HepG2 (cell line): Measurements from ENCODE around the gene GRHL1. TPM values are rescaled to one million over a fixed set of nuclear protein-coding genes. Genes with fewer than 3 reads are reported as not detected.

Experiments
- EED ChIP-seq: sonication (generic); formaldehyde crosslinking; IDR thresholded peaks from 2 replicates; pipeline ENCODE4 v1.5.0; 2020; ENCODE audit warnings: mild to moderate bottlenecking, missing genetic modification reagents
- ESRRA ChIP-seq: sonication (generic); formaldehyde crosslinking; IDR thresholded peaks from 2 replicates; pipeline ENCODE4 v1.5.1; 2020; ENCODE audit warnings: mild to moderate bottlenecking, low read depth, missing genetic modification reagents
- HCFC1 ChIP-seq: fragments of 150-350 bp; IDR thresholded peaks from 2 replicates; pipeline ENCODE4 v1.6.1; 2014; ENCODE audit warnings: low read depth, low read length
- IRF2 ChIP-seq: IDR thresholded peaks from 2 replicates; pipeline ENCODE4 v1.6.1; 2018; ENCODE audit warnings: missing genetic modification reagents, missing compliant biosample characterization
- KAT7 ChIP-seq: IDR thresholded peaks from 2 replicates; pipeline ENCODE4 v1.6.1; 2018; ENCODE audit warnings: borderline replicate concordance, missing compliant biosample characterization
- MEIS1 ChIP-seq: sonication (generic); formaldehyde crosslinking; IDR thresholded peaks from 2 replicates; pipeline ENCODE4 v1.9.0; 2021; ENCODE audit warnings: mild to moderate bottlenecking, missing genetic modification reagents, moderate library complexity, borderline replicate concordance
- NFKB2 ChIP-seq: sonication (generic); formaldehyde crosslinking; IDR thresholded peaks from 2 replicates; pipeline ENCODE4 v1.4.0; 2020; ENCODE audit warnings: missing genetic modification reagents, borderline replicate concordance
- NFYB ChIP-seq: sonication (generic); formaldehyde crosslinking; IDR thresholded peaks from 2 replicates; pipeline ENCODE4 v1.4.0; 2020; ENCODE audit warnings: missing genetic modification reagents
- NKX3-1 ChIP-seq: sonication (generic); formaldehyde crosslinking; IDR thresholded peaks from 2 replicates; pipeline ENCODE4 v1.5.0; 2020; ENCODE audit warnings: missing genetic modification reagents
- NR2C2 ChIP-seq: sonication (generic); formaldehyde crosslinking; IDR thresholded peaks from 2 replicates; pipeline ENCODE4 v1.4.0; 2020; ENCODE audit warnings: missing genetic modification reagents, mild to moderate bottlenecking, moderate library complexity, borderline replicate concordance
- PPARG ChIP-seq: conservative IDR thresholded peaks from 2 replicates; pipeline ENCODE4 v1.6.1; 2016; ENCODE audit warnings: missing biosample characterization, missing genetic modification reagents
- RARA ChIP-seq: IDR thresholded peaks from 2 replicates; pipeline ENCODE4 v1.6.1; 2016; ENCODE audit warnings: missing genetic modification reagents, missing compliant biosample characterization
- RFXAP ChIP-seq: sonication (generic); formaldehyde crosslinking; IDR thresholded peaks from 2 replicates; pipeline ENCODE4 v1.4.0; 2020; ENCODE audit warnings: missing genetic modification reagents, borderline replicate concordance
- SP1 ChIP-seq, 2 experiments: fragments of 450-650 bp in 1 of 2; sonication (generic) in 1 of 2; formaldehyde crosslinking in 1 of 2; IDR thresholded peaks; 2 replicates each; pipeline versions ENCODE4 v1.4.0 to v1.6.1; 2016 to 2020; ENCODE audit warnings: missing genetic modification reagents in 1 of 2
- SRF ChIP-seq: IDR thresholded peaks from 2 replicates; pipeline ENCODE4 v1.6.1; 2011; ENCODE audit warnings: mild to moderate bottlenecking, low read depth, low read length, moderate library complexity
- TARDBP ChIP-seq: sonication (generic); formaldehyde crosslinking; IDR thresholded peaks from 2 replicates; pipeline ENCODE4 v1.8.0; 2022; ENCODE audit warnings: mild to moderate bottlenecking, missing genetic modification reagents
- ZC3H13 ChIP-seq: sonication (generic); formaldehyde crosslinking; IDR thresholded peaks from 2 replicates; pipeline ENCODE4 v1.8.1; 2023; ENCODE audit warnings: mild to moderate bottlenecking, missing genetic modification reagents, moderate library complexity
- ZFP36 ChIP-seq: fragments of 150-350 bp; IDR thresholded peaks from 2 replicates; pipeline ENCODE4 v1.6.1; 2018; ENCODE audit warnings: borderline replicate concordance, low read length, low read depth; ENCODE audit not compliant: partially characterized antibody
- ZIK1 ChIP-seq: sonication (generic); formaldehyde crosslinking; IDR thresholded peaks from 2 replicates; pipeline ENCODE4 v1.5.0; 2020; ENCODE audit warnings: mild to moderate bottlenecking, low read depth, missing genetic modification reagents, borderline replicate concordance
- ZMAT3 ChIP-seq: sonication (generic); formaldehyde crosslinking; conservative IDR thresholded peaks from 2 replicates; pipeline ENCODE4 v1.7.0; 2021; ENCODE audit warnings: missing genetic modification reagents
- ZNF136 ChIP-seq: sonication (generic); formaldehyde crosslinking; IDR thresholded peaks from 2 replicates; pipeline ENCODE4 v1.8.1; 2022; ENCODE audit warnings: low read depth, mild to moderate bottlenecking, moderate library complexity, missing genetic modification reagents
- ZNF224 ChIP-seq: sonication (generic); formaldehyde crosslinking; IDR thresholded peaks from 2 replicates; pipeline ENCODE4 v1.5.0; 2020; ENCODE audit warnings: mild to moderate bottlenecking, missing genetic modification reagents
- ZNF550 ChIP-seq: sonication (generic); formaldehyde crosslinking; IDR thresholded peaks from 2 replicates; pipeline ENCODE4 v1.4.0; 2020; ENCODE audit warnings: mild to moderate bottlenecking, missing genetic modification reagents, borderline replicate concordance
- ZNF570 ChIP-seq: sonication (generic); formaldehyde crosslinking; IDR thresholded peaks from 2 replicates; pipeline ENCODE4 v1.4.0; 2020; ENCODE audit warnings: mild to moderate bottlenecking, missing genetic modification reagents, borderline replicate concordance
- ZNF709 ChIP-seq: sonication (generic); formaldehyde crosslinking; IDR thresholded peaks from 2 replicates; pipeline ENCODE4 v1.5.0; 2020; ENCODE audit warnings: mild to moderate bottlenecking, missing genetic modification reagents
- ZNF883 ChIP-seq: sonication (generic); formaldehyde crosslinking; IDR thresholded peaks from 2 replicates; pipeline ENCODE4 v1.5.1; 2020; ENCODE audit warnings: mild to moderate bottlenecking, missing genetic modification reagents; ENCODE audit errors: not compliant biosample characterization
- polyA plus RNA-seq, 8 experiments: library from polyadenylated mRNA; depleted of rRNA in 3 of 8; stranded (reverse) in 7 of 8; unstranded in 1 of 8; fragments of >200 nt; fragmentation: Illumina TruSeq in 4 of 8; extraction: Trizol in 4 of 8; gene quantifications; 2 replicates each; pipeline versions ENCODE4 v1.2.1 to v1.2.3, GENCODE V29; 2011 to 2016; ENCODE audit warnings: low read depth in 4 of 8, missing spikeins in 1 of 8, mixed read lengths in 1 of 8; ENCODE audit not compliant: insufficient read depth in 1 of 8
- total RNA-seq, 5 experiments: library from RNA; depleted of rRNA; stranded (reverse); fragments of >200 nt; fragmentation: Illumina TruSeq; extraction: Trizol; gene quantifications; 2 replicates each; pipeline ENCODE4 v1.2.3, GENCODE V29; 2016; ENCODE audit warnings: low read depth in 1 of 5
- TF ChIP-seq, protein P1 (sequence below): sonication (generic); formaldehyde crosslinking; IDR thresholded peaks from 2 replicates; pipeline ENCODE4 v1.4.0; 2020; ENCODE audit warnings: mild to moderate bottlenecking, low read depth, missing genetic modification reagents

GRHL1 gene
- total and polyA plus RNA-seq, 2 of the 13 experiments (the other 11 are each of a cell fraction or from before 2014, with no cell fraction given), result 9.3 to 12.0 TPM

DNA sequence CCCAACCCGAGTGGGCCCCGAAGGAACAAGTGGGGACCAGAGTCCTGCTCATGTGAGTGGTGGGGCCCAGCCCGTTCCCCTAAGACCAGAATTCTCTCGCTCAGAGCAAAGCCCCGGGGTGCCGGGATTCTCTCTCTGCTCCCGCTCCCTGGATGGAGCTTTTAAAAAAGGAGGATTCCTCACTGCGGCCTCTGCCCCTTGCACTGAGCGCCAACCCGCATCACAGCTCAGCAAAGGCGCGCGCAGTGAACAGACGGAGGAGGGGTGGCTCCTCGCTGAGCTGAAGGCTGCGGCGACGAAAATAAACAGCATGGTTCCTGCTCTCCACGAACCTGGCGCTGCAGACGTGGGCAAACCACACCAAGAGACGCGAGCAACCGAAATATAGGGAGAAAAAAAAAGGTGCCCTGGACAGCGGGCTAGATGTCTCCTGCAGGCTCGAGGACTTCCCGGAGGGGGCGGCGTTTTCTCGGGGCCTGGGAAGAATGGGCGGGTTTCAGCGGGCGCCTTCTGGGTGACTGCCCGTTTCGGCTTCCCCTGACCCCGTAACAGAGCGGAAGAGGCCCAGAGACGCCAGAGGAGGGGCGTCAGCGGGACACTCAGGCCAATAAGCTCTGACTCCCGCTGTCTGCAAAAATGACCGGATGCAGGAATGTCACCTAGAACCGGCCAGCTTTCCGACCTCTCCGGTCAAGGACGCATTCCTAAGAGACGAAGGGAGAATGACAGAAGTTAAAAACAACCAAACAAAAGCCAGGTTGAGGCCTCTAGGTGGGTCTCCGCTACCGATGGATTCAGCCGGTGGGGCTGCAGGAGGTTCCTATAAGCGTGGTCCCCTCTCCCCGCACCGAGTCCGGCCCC, 91.0 kb downstream of the GRHL1 start (continued):
- TF ChIP-seq ESRRA (no peak; the same call in none of the 2 replicates), SP1 (IDR thresholded peaks at IDR 0.05) (no peak), SP1 (CRISPR knock-in tag; IDR thresholded peaks at IDR 0.05) (0 out of 2 replicates have a peak, but pooled peaks have one; percentile 20), RARA (CRISPR knock-in tag) (peak; percentile 72), ZNF550 (CRISPR knock-in tag) (no peak), MEIS1 (CRISPR knock-in tag) (peak; percentile 36; the same call in 1 of the 2 replicates), EED (peak; percentile 79; the same call in 1 of the 2 replicates), ZNF709 (CRISPR knock-in tag) (peak; percentile 11; the same call in 1 of the 2 replicates), NFYB (CRISPR knock-in tag) (no peak), IRF2 (0 out of 2 replicates have a peak, but pooled peaks have one; percentile 4), ZNF883 (peak; percentile 12), KAT7 (no peak), SRF (no peak), NR2C2 (CRISPR knock-in tag) (peak; percentile 56; the same call in 1 of the 2 replicates), RFXAP (no peak), PPARG (peak; percentile 30; the same call in 1 of the 2 replicates), ZFP36 (peak; percentile 85), TARDBP (CRISPR knock-in tag) (no peak), ZNF224 (0 out of 2 replicates have a peak, but pooled peaks have one; percentile 82), ZNF136 (CRISPR knock-in tag) (no peak), ZIK1 (no peak), ZNF570 (CRISPR knock-in tag) (no peak), NKX3-1 (CRISPR knock-in tag) (0 out of 2 replicates have a peak, but pooled peaks have one; percentile 15), ZMAT3 (CRISPR knock-in tag) (peak; percentile 1; the same call in 1 of the 2 replicates), ZC3H13 (CRISPR knock-in tag) (0 out of 2 replicates have a peak, but pooled peaks have one; percentile 8), HCFC1 (no peak), NFKB2 (CRISPR knock-in tag) (0 out of 2 replicates have a peak, but pooled peaks have one; percentile 11)
- TF ChIP-seq, protein P1, sequence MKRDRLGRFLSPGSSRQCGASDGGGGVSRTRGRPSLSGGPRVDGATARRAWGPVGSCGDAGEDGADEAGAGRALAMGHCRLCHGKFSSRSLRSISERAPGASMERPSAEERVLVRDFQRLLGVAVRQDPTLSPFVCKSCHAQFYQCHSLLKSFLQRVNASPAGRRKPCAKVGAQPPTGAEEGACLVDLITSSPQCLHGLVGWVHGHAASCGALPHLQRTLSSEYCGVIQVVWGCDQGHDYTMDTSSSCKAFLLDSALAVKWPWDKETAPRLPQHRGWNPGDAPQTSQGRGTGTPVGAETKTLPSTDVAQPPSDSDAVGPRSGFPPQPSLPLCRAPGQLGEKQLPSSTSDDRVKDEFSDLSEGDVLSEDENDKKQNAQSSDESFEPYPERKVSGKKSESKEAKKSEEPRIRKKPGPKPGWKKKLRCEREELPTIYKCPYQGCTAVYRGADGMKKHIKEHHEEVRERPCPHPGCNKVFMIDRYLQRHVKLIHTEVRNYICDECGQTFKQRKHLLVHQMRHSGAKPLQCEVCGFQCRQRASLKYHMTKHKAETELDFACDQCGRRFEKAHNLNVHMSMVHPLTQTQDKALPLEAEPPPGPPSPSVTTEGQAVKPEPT (CRISPR knock-in tag), result no peak
